SK-N-MC (cell line): ENCODE measurements around the gene EPSTI1.

ENCODE experiments used
- DNase-seq: peaks from one replicate; pipeline ENCODE4 v3.0.0-alpha.2; 2011; ENCODE audit warnings: low read depth, low spot score
- H3K27ac ChIP-seq: fragments of 200-600 bp; sonication (generic); 2 replicates; pipeline ENCODE4 v1.5.1; 2016; ENCODE audit warnings: mixed run types
- H3K36me3 ChIP-seq: fragments of 200-600 bp; sonication (generic); 2 replicates; pipeline ENCODE4 v1.6.1; 2017; ENCODE audit warnings: antibody characterized with exemption, low read length, mixed read lengths; ENCODE audit not compliant: insufficient read depth
- H3K4me3 ChIP-seq: fragments of 200-600 bp; sonication (generic); 2 replicates; pipeline ENCODE4 v1.5.1; 2016
- H3K9ac ChIP-seq: fragments of 200-600 bp; sonication (generic); 2 replicates; pipeline ENCODE4 v1.8.0; 2017; ENCODE audit warnings: mixed run types, mixed read lengths; ENCODE audit not compliant: insufficient read length
- H3K9me3 ChIP-seq: fragments of 200-600 bp; sonication (generic); 2 replicates; pipeline ENCODE4 v1.6.1; 2017; ENCODE audit warnings: low read depth, mild to moderate bottlenecking, antibody characterized with exemption, low read length, moderate library complexity, mixed read lengths
- EZH2 ChIP-seq: fragments of 200-600 bp; sonication (generic); IDR thresholded peaks from one replicate; pipeline ENCODE4 v1.6.1; 2017; ENCODE audit warnings: antibody characterized with exemption
- FOXP2 ChIP-seq: optimal IDR thresholded peaks from 2 replicates; pipeline ENCODE3; 2011; ENCODE audit warnings: mild to moderate bottlenecking, moderate library complexity; ENCODE audit not compliant: insufficient read depth; ENCODE audit errors: extremely low read length, control extremely low read depth
- POLR2AphosphoS5 ChIP-seq: IDR thresholded peaks from 2 replicates; pipeline ENCODE4 v1.6.1; 2012; ENCODE audit warnings: mild to moderate bottlenecking, low read depth, low read length, borderline replicate concordance

The EPSTI1 gene

GRCh38 chr13:43030548-43030947 lies 38.5 kb upstream of the EPSTI1 start:
- no peaks in the 10 kb centered on the region for H3K9me3 ChIP-seq
- DNase-seq = no peak

GRCh38 chr13:43026262-43026661 lies 34.2 kb upstream of the EPSTI1 start:
- no peak for TF ChIP-seq EZH2
- no peak for TF ChIP-seq FOXP2
- TF ChIP-seq POLR2AphosphoS5 = no peak
- H3K4me3 ChIP-seq = no peak overlapping the region

More at GRCh38 chr13:43030548-43030947, 38.5 kb upstream of the EPSTI1 start:
- Histone ChIP-seq H3K27ac (no peak overlapping the region), H3K9ac (no peak overlapping the region), H3K4me3 (no peak overlapping the region), H3K36me3 (no peaks in the 10 kb centered on the region)
- TF ChIP-seq EZH2 (no peak), POLR2AphosphoS5 (no peak), FOXP2 (no peak)

GRCh38 chr13:43023289-43023963 lies 31.4 kb upstream of the EPSTI1 start, which contains the start of gene DNAJC15:
TSS of gene DNAJC15 (plus strand) at chr13:43023586. CDS start at chr13:43023627, 41 bp downstream.
- Histone ChIP-seq H3K36me3 (no peaks in the 10 kb centered on the region), H3K9me3 (no peaks in the 10 kb centered on the region), H3K4me3 (no peak within 1 kb of the TSS), H3K27ac (no peak within 1 kb of the TSS), H3K9ac (no peak within 1 kb of the TSS)
- no peak for TF ChIP-seq POLR2AphosphoS5
- TF ChIP-seq EZH2 = no peak
- TF ChIP-seq FOXP2 = no peak
- DNase-seq = no peak

More at GRCh38 chr13:43026262-43026661, 34.2 kb upstream of the EPSTI1 start:
- H3K9me3 ChIP-seq = no peaks in the 10 kb centered on the region
- DNase-seq = no peak
- H3K9ac ChIP-seq = no peak overlapping the region
- H3K36me3 ChIP-seq = no peaks in the 10 kb centered on the region
- no peak overlapping the region for H3K27ac ChIP-seq

GRCh38 chr13:43022934-43023288 lies 30.9 kb upstream of the EPSTI1 start:
- no peaks in the 10 kb centered on the region for H3K9me3 ChIP-seq
- TF ChIP-seq POLR2AphosphoS5 (no peak), FOXP2 (no peak), EZH2 (no peak)
- H3K4me3 ChIP-seq = no peak overlapping the region
- no peak overlapping the region for H3K27ac ChIP-seq
- H3K9ac ChIP-seq = no peak overlapping the region
- H3K36me3 ChIP-seq = no peaks in the 10 kb centered on the region
- no peak for DNase-seq

- no peak overlapping the region for H3K9ac ChIP-seq
- no peak overlapping the region for H3K4me3 ChIP-seq
- TF ChIP-seq EZH2 (no peak), FOXP2 (no peak), POLR2AphosphoS5 (no peak)
- DNase-seq = no peak
- peak overlapping the region; percentile 58; the same call in 1 of the 2 replicates for H3K27ac ChIP-seq
- H3K36me3 ChIP-seq = no peaks in the 10 kb centered on the region
- no peaks in the 10 kb centered on the region for H3K9me3 ChIP-seq
These were observed 30.1 kb upstream of the EPSTI1 start for GRCh38 chr13:43021926-43022670.

- no peak overlapping the region for H3K27ac ChIP-seq
- H3K9ac ChIP-seq = no peak overlapping the region
- H3K36me3 ChIP-seq = no peaks in the 10 kb centered on the region
- H3K9me3 ChIP-seq = no peaks in the 10 kb centered on the region
- TF ChIP-seq EZH2 = no peak
- no peak for TF ChIP-seq FOXP2
- no peak for TF ChIP-seq POLR2AphosphoS5
- H3K4me3 ChIP-seq = no peak overlapping the region
- DNase-seq = no peak
These were observed 28.8 kb upstream of the EPSTI1 start for GRCh38 chr13:43020794-43021193.

- no peaks in the 10 kb centered on the region for H3K9me3 ChIP-seq
- TF ChIP-seq POLR2AphosphoS5 (no peak), EZH2 (no peak), FOXP2 (no peak)
- no peak for DNase-seq
- H3K9ac ChIP-seq = no peak overlapping the region
- no peak overlapping the region; the same call in 1 of the 2 replicates for H3K27ac ChIP-seq
- no peaks in the 10 kb centered on the region for H3K36me3 ChIP-seq
- no peak overlapping the region for H3K4me3 ChIP-seq
These were observed 27.8 kb upstream of the EPSTI1 start for GRCh38 chr13:43019811-43020210.

GRCh38 chr13:43016226-43016625 lies 24.2 kb upstream of the EPSTI1 start:
- no peak for DNase-seq
- Histone ChIP-seq H3K4me3 (no peak overlapping the region), H3K9me3 (no peaks in the 10 kb centered on the region), H3K9ac (no peak overlapping the region), H3K36me3 (no peaks in the 10 kb centered on the region), H3K27ac (no peak overlapping the region)
- TF ChIP-seq POLR2AphosphoS5 = no peak
- no peak for TF ChIP-seq FOXP2
- no peak for TF ChIP-seq EZH2

- Histone ChIP-seq H3K9me3 (no peaks in the 10 kb centered on the region), H3K36me3 (no peaks in the 10 kb centered on the region), H3K4me3 (no peak overlapping the region), H3K27ac (no peak overlapping the region), H3K9ac (no peak overlapping the region)
- DNase-seq = no peak
- TF ChIP-seq EZH2 (no peak), FOXP2 (no peak), POLR2AphosphoS5 (no peak)
These were observed 22.1 kb upstream of the EPSTI1 start for GRCh38 chr13:43014162-43014561.
